ENCODE measurements around the gene H6PD.

The H6PD gene

GRCh38 chr1:9207086-9207485 is 27.5 kb upstream of the H6PD start:
- no peak for DNase-seq

DNA sequence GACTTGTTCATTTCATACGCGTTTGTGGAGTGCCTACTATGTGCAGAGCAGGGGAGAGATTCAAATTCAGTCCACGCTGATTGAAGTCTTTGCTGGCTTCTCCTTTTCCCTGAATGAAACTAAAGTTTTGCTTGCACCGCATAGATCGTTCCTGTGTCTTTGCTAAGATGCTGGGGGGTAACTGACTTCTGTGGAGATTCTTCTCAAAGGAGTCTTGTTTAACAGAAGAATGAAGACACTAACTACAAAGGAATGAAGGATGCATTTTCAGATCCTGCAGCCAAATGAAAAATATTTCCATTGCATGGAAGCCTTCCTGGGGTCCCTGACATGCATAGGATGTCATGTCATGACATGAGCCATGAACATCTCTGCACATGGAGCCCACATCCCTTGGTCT is 26.9 kb upstream of the H6PD start:
- DNase-seq = no peak

DNA sequence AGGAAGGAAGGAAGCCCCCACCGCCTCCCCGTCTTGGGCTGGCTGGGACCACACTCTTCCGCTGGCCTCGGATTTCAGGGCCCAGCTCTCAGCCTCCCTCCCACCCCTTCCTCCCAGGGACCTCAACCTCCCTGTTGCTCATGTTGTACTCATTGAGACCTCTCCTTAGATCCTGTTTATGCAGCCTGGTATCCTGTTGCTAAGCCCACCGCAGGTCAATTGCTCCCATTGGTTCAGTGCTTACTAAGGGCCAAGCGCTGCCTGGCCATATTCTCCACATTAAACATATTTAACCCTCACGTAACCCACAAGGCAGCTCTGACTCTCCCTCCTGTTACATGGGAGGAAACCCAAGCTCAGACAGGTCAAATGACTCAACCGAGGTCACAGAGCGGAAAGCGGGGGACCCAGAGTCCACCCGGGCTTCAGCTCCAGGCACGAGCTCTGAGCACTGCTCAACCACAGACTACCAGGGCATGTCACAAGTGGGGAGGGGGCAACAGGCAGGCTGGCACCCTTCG is 23.2 kb upstream of the H6PD start:
- no peak for DNase-seq

DNA sequence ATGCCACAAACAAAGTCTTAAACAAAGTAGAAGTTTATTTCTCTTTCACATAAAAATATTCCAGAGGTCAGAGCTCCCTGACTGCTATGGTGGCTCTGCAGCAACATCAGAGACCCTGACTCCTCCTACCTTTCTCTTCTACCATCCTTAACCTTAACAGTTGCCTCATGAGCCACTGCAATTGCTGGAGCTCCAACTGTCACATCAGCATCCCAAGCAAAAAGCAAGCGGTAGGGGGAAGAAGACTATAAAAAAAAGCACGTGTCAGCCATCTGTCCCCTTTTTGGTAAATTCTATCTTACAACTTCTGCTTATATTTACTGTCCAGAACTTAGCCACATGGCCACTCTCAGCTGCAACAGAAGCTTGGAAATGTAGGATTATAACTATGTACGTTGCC is 21.8 kb upstream of the H6PD start:
- no peak for DNase-seq

- no peak for DNase-seq
Observed at GRCh38 chr1:9213956-9214355, 20.6 kb upstream of the H6PD start.

DNA sequence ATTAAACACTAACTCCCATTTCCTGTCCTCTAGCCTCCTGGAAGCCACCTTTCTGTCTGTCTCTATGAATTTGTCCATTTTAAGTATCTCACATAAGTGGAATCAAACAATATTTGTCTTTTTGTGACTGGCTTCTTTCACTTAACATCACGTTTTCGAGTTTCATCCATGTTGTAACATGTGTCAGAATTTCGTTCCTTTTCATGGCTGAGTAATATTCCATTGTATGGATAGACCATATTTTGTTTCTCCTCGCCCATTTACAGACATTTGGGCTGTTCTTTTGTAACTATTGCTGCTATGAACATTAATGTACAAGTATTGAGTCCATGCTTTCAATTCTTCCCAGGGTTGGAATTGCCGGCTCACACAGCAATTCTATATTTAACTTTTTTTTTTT is 15.7 kb upstream of the H6PD start:
- DNase-seq = no peak

DNA sequence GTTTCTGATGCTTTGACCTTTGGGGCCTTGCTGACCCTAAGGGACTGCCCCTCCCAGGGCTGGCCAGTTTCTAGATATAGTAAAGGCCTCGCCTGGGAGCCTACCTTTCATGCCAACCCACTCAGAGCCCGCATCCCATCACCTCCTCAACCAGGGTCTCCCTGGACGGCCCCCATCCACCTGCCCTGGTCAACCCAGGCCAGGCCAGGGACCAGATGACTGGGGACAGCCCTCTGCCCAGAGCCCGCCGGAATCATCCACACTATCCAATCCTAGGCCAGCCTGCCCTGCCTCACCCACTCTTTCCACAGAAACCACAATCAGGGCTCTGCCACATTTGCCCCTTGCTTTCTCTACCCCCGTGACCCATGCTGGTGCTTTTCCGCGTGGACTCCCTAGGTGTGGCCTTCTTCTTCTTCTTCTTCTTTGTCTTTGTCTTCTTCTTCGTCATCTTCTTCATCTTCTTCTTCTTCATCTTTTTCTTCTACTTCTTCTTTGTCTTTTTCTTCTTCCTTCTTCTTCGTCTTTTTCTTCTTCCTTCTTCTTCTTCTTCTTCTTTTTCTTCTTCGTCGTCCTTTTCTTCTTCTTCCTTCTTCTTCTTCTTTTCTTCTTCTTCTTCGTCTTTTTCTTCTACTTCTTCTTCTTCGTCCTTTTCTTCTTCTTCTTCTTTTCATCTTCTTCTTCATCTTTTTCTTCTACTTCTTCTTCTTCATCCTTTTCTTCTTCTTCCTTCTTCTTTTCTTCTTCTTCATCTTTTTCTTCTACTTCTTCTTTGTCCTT is 11.5 kb upstream of the H6PD start:
- DNase-seq = no peak

DNA sequence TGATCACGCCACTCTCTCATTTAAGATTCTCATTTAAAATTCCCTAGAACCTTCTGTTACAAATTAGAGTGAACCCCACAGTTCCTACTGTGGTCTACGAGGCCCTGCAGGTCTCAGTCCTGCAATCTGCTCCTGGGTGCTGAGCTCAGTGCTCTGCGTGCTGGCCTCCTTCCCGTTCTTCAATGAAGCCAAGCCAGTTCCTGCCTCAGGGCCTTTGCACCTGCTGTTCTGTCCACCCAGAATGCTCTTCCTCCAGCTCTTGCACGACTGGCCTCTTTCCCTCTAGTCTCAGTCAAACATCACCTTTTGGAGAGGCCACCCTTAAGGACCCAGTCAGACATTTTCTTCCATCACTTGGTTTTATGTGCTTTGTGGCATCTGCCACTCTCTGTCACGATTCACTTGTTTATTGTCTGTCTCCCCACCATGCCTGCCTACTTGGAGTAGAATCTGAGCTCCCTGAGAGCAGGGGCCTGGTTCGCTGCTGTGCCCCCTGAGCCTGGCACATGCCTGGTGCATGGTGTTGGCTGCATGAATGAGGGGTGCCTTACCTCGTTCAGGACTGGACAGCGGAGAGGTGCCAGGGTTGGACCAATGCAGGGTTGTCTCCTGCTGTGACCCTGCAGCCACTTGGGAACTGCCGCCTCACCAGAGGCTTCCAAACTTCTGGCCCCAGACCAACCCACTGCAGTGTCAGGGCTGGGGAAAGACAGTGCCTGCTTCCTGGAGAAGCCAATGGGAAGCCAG is 9.7 kb upstream of the H6PD start:
- no peak for DNase-seq

DNA sequence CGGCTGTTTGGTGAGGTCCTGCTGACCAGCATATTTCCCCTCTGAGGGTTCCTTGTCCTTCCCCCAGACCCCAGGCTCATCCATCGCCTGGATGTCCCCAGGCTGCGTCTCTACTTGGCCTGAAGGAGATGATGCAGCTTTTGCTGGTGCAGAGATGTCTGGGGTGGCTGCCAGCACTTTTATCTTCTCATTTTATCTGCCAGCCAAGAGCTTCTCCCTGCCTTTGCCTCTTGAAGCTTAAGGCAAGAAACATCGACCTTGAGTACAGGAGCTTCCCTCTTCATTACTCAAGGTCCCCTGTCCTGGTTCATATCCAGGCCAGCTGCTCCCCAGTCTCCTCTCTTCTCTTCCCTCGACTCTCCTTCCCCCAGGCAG is 9.2 kb upstream of the H6PD start:
- DNase-seq = no peak

DNA sequence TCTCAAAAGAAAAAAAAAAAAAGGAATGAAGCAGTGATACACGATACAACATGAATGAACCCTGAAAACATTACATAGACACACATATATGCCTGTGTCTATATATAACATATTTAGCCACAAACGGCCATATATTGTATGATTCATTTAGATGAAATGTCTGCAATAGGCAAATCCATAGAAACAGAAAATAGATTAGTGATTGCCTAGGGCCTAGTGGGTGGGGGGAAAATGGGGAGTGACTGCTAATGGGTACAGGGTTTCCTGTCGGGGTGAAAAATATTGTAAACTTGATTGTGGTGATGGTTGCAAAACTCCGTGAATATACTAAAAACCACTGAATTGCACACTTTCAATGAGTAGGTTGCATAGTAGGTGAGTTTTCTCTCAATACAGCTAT is 6.0 kb upstream of the H6PD start:
- DNase-seq = no peak

DNA sequence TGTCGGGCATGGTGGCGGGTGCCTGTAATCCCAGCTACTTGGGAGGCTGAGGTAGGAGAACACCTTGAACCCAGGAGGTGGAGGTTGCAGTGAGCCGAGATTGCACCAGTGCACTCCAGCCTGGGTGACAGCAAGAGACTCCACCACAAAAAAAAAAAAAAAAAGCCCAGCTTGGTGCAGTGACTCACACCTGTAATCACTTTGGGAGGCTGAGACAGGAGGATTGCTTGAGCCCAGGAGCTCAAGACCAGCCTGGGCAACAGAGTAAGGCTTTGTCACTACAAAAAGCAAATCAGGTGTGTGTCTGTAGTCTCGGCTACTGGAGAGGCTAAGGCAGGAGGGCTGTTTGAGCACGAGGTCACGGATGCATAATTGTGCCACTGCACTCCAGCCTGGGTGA is 5.0 kb upstream of the H6PD start:
- no peak for DNase-seq

GRCh38 chr1:9230869-9231533 is 3.6 kb upstream of the H6PD start:
- no peak for DNase-seq

DNA sequence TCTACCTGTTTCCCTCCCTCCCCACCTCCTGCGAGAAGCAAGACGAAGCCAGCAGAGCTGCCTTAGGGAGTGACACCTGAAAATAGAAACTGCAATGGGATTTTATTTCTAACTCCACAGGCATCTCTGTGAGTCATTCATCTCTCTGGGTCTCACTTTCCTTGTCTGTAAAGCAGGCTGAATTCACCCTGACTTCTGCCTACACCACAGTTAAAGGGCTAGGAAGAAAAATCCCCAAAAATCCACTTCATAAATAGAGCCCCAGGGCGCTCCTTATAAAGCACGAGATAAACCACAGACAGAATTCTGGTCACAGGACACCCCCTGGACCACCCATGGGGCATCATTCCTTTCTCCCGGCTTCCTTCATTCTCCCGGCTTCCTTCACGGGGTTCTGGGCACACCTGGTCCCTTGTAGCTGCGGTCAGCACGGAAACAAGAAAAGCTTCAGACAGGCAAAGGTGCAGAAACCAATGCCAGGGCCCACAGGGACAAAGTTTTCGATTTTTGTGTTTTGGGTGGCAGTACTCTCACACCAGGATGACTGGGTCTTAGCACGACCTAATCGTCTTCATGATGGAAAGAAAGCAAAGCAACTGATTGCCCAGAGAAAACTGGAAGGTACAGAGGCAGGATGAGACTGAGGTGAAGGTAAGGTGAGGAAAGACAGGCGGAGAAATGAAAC is 2.8 kb upstream of the H6PD start:
- DNase-seq = peak in 7 of 56 donors; percentile 23 to 75 (median 26)

GRCh38 chr1:9233241-9233941 is 1.2 kb upstream of the H6PD start:
- peak in 35 of 56 donors; percentile 15 to 71 (median 43) for DNase-seq

- no peak for DNase-seq
Observed at GRCh38 chr1:9233942-9234222, 692 bp upstream of the H6PD start.

- peak in 6 of 56 donors; percentile 39 to 66 (median 52) for DNase-seq
Observed at GRCh38 chr1:9235096-9235459, 504 bp downstream of the H6PD start.

- DNase-seq = no peak
Observed at GRCh38 chr1:9235560-9235959, 986 bp downstream of the H6PD start.

DNA sequence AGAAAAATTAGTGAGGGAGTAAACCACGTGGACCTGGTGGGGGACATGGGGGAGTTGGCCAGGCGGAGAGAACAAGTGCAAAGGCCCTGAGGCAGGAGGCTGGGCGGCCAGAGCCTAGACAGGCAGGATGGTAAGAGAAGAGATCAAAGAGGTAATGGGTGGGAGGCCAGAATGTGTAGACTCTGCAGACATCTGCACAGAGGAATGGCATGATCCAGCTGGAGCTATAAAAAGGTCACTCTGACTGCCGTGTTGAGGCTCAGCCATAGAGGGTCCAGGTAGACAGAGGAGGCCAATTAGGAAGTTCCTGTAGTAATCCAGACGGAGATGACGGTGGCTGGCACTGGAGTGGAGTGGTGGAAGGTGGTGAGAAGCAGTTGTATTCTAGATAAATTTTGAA is 3.6 kb downstream of the H6PD start:
- DNase-seq = no peak

GRCh38 chr1:9238550-9238949 is 4.0 kb downstream of the H6PD start:
- no peak for DNase-seq

DNA sequence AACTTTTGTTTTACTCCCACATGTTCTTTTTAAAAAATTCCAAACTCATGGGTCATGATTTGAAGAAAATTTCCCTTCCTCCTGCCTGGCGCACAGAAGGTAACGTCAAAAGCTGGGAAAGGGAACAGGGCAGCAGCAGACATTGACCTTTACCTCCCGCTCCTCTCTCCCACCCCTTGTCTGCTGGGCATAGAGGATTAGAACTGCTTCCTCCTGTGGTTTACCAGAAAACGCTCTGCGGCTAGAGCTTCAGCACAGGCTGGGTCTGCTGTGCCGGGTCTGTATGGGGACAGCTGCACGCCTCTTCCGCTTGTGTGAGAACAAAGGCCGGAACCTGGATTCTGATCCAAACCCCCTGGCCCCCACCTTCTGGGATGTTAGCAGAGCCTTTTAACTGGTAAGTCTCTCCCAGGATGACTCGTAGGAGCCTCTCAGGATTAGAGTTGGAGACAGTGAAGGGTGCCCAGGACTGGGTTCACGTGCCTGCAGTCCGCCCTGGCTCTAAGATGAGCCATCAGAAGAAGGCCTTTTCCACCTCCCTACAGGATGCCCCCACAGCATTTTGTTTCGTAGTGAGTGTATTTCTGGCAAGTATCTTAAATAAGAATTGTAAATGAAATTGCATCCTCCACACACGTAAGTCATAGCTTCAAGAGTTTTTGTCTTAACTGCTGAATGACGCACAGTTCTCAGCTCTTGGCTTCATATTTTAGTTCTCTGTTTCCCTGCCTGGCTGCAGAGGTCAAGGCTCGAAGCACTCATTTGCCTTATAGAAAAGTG is 5.2 kb downstream of the H6PD start:
- peak in 15 of 56 donors; percentile 19 to 49 (median 25) for DNase-seq

Measured in nucleus accumbens (tissue), 56 donors.